GM19438 (cell line): ENCODE measurements around the gene YIPF5.

ENCODE experiments used
- ATAC-seq: cut with Tn5 transposase; IDR thresholded peaks from one replicate; pipeline ENCODE4 v1.9.1; 2021; ENCODE audit warnings: low read depth; ENCODE audit not compliant: unreplicated experiment

YIPF5 gene

DNA sequence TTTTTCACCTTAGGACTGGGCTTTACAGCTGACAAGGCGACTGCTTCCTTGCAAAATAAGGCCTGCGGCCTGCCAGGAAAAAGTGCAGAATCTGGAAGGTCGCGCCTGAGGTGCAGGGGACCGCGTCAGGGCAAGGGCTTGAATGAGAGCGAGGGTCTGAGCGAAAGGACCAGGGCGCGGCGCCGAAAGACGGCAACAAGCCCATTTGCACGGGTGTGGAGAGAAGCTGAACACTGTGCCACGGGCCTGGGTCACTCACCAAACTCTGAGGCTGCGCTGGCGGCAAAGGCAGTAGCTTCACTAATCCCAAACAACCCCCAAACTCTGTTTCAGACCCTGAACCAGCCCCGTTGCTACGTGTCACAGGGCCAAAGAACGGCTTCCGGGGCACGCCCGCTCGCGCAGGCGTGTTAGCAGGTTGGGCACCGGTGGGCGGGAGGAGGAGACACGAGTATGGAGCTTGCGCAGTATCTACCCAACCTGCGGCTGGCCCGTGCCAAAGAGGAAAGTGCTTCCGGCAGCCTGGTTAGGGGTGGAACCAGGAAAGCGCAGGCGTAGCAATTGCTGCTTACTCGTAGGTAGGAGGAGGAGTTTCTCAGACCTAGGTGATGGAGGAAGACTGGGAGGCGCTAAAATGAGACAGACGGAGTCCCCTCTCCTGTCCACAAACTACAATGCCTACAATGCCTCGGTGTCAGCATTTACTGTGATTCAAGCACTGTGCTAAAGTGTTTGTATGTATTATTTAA, at the start of gene YIPF5, which contains the start of gene KCTD16:
Gene YIPF5 (minus strand): TSS at position 384 of the 749 bp plus-strand sequence. CDS start 704 bp downstream, outside the sequence.
Gene KCTD16 (plus strand): TSS at position 598 of the 749 bp plus-strand sequence.
- peak; percentile 99 for ATAC-seq

DNA sequence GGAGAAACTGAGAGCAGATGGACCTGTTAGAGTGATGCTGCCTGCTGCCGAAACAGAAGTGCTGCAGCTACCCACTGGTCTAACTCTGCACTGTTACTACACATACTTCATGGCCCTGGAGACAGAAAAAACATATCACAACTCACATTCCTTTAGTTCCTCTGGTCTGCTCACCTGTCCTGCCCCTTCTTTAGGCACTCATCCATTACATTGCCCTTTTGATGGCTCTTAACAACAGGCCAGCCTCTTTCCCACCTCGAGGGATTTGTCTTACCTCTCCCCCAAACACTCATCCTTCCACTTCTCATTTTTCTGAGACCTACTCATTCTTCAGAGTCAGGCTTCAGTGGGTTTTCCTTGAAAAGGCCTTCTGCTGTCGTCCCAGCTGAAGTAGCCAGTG, 49.4 kb upstream of the YIPF5 start:
- ATAC-seq = no peak

- ATAC-seq = no peak
Observed at GRCh38 chr5:144210655-144211054, 40.2 kb upstream of the YIPF5 start.

- ATAC-seq = no peak
Observed at GRCh38 chr5:144209361-144209760, 38.9 kb upstream of the YIPF5 start.

DNA sequence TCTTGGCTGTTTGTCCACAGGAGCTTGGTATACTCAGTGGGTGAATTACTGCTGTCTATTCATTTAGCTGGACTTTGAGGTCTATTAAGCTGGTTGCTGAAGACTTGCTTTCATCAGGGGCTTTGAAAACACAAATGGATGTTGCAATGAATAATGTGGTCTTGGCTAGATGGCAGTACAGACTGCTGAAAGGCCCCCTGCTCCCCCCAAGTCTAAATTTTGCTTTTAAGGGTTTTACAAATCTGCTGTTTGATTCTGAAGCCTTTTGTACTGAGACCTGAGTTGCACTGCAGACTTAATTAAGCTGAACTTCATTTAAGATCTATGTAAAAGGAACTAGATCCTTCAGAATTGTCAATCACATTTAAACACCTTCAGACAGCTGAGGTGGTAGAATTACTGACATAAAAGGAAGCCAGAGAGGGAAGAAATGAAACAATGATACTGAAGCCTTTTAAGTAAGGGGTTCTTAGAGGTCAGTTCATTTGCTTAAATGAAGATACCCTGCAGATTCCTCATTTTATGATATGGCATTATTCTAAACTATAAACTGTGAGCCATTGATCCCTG, 37.5 kb upstream of the YIPF5 start:
- no peak for ATAC-seq

DNA sequence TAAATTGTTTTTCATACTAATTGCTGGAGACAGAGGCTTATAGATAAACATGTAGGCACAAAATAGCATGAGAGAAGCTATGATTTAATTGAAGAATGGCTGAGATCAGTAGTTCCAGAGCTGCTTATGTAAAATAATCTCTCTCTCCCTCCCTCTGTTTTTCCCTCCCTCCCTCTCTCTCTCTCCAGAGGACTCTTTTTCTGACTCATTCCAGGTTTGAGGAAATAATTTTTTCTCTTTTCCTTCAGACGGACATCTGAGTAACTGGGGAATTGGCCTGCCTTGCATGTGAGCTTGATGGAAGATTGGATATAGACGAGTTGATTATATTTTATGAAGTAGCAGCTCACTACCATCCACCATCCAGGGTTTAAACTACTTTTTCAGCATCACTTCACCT, 35.7 kb upstream of the YIPF5 start:
- ATAC-seq = no peak

- no peak for ATAC-seq
Observed at GRCh38 chr5:144205141-144205551, 34.7 kb upstream of the YIPF5 start.

DNA sequence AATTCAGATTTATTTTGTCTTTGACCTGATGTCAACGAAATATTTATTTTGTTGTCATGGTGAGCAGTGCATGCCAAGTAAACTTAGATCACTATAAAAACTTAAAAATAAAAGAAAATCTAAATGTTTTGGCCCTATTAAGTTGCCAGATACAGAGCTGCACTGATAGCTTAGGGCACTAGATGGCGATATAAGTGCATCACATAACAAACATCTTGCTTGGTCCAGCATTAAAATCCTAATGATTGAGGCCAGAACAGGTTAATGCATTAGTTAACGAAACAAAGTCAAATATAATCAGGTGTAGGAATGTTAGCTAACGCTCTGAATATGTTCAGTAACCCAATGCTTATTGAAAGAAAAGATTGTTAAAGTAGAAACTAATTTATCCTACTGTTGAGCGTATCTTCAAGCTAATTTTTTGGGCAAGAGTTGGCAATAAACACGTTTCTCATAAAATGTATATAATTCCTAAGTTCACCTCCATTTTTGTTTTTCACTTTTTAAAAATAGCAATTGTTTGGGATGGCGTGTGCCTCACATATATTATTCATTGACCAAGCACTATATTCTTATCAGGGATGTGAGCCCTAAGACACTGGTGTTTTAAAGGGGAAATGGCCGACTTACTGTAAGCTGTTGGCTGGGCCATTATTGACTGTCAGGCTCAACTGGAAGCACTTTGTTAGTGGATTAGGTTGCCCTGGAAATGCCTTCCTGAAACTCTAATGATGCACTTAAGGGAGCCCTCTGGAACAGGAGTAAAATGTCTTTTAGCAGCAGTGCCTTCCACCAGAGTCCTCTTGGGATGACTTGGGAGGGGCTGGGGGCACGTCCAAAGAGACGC, 33.5 kb upstream of the YIPF5 start:
- peak; percentile 69 for ATAC-seq

DNA sequence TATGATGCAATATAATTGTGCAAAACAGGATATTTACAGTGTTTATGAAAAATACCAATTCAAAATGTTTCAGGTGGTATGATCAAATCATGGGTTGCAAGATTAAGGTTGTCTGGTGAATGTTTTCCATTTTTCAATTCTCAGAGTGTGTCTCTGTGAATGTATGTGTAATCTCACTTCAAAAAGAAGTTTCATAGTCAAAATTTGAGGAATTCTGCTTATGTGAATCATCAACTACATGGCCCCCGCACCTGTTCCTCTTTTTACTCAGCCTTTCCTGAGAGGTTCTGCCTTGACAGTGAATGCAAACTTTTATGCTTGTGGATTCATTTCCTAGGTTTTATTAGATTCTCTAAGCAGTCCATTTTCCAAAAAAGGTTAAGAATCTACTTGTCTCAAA, 32.3 kb upstream of the YIPF5 start:
- no peak for ATAC-seq

- ATAC-seq = no peak
Observed at GRCh38 chr5:144202072-144202471, 31.6 kb upstream of the YIPF5 start.

GRCh38 chr5:144201588-144201987, 31.1 kb upstream of the YIPF5 start:
- ATAC-seq = no peak

DNA sequence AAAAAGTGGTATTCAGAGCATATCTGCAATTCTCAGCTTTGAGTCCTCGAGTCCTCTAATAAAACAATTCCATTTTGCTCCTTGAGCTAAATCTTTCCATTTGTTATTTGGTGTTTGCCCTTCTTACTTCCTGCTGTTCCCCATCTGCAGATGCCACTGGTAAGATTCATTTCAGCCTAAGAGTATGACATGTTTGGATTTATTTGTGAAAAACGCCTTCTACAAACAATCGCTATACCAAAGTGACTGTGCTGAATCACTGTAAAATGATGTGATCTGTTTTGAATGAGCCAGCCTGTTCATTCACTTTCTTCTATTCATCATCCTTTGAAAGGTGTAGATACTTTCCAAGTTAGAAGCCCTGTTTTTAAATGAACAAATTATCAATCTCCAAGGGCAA, 27.9 kb upstream of the YIPF5 start:
- ATAC-seq = no peak

DNA sequence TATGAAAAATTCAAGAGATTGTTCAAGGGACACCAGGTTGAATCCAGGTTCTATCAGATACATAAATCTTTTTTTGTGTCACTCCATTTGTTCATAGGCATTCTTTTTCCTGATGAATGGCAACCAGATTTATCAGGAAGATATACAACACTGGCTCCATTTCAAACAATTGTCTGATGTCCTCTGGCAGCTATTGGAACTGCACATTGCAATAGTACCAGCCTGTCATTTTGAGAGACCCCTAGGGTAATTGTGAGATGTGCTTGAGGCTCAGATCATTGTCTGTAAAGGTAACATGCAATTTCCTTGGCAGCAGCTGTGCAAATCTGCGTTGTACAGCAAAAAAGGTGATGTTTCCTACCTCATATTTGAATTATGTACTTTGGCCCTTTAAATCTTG, 26.2 kb upstream of the YIPF5 start:
- no peak for ATAC-seq

DNA sequence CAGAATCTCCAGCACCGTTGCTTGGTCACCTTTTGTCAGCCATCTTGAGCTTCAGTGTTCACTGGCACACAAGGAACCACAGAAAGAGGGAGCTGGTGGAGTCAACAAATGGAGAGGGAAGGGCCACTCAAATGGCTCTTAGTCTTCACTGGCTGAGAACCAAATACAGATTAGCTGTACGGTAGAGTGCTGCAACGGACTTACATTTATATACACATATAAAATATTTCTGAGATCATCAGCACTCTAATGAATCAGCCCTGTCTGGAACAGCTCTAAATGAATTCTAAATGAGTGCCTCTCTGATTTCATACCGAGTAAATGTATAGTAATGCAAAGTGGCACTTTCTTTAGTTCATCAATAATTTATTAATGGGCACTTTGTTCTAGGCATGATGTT, 25.0 kb upstream of the YIPF5 start:
- no peak for ATAC-seq

DNA sequence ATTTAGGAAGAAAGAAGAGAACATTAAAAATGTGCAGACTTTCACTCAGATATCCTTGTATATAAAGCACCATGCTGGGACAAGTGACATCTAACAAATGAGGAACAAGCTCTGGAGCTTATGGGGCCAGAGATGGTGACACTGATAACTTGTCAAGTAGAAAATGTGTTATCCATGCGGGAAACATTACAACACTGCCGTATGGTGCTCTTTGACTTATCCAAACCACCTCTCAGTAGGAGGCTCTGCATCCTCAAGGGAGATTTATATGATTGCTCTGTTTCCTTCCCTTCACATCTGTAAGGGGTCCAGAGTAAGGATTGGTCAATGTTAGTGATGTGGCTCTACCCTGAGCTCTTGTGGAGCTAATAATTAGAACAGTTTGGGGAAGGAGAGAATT, 23.7 kb upstream of the YIPF5 start:
- no peak for ATAC-seq

- no peak for ATAC-seq
Observed at GRCh38 chr5:144192661-144193060, 22.2 kb upstream of the YIPF5 start.

GRCh38 chr5:144191998-144192397, 21.5 kb upstream of the YIPF5 start:
- ATAC-seq = peak; percentile 63

GRCh38 chr5:144191531-144191930, 21.1 kb upstream of the YIPF5 start:
- ATAC-seq = no peak

- peak; percentile 61 for ATAC-seq
Observed at GRCh38 chr5:144189800-144190429, 19.5 kb upstream of the YIPF5 start.

GRCh38 chr5:144187699-144188294, 17.3 kb upstream of the YIPF5 start:
- ATAC-seq = peak; percentile 59
